GM13976 (cell line): ENCODE results near the gene MEIS1.

ENCODE experiments used
- DNase-seq: peaks from one replicate; pipeline ENCODE4 v3.0.0; 2012; ENCODE audit warnings: low spot score
- CTCF ChIP-seq: IDR thresholded peaks from 2 replicates; pipeline ENCODE4 v1.5.1; 2012; ENCODE audit warnings: borderline replicate concordance, mild to moderate bottlenecking; ENCODE audit not compliant: insufficient read depth; ENCODE audit errors: extremely low read depth, missing control alignments, control extremely low read depth
- in situ Hi-C: fragments of 300-500 bp; cut with MboI; formaldehyde crosslinking; loops from one replicate; pipeline ENCODE4 v1.12.0; 2022; ENCODE audit warnings: low sequenced_read_pairs, mixed read lengths, inconsistent platforms; ENCODE audit not compliant: unreplicated experiment

MEIS1 gene

GRCh38 chr2:66580166-66581049, 145.5 kb downstream of the MEIS1 start:
- in situ Hi-C loops, result loop anchor here (10.0 kb wide), 1 partner anchor 136 kb away; no protein-coding TSS in a partner anchor
- no peak for TF ChIP-seq CTCF
- no peak for DNase-seq

DNA sequence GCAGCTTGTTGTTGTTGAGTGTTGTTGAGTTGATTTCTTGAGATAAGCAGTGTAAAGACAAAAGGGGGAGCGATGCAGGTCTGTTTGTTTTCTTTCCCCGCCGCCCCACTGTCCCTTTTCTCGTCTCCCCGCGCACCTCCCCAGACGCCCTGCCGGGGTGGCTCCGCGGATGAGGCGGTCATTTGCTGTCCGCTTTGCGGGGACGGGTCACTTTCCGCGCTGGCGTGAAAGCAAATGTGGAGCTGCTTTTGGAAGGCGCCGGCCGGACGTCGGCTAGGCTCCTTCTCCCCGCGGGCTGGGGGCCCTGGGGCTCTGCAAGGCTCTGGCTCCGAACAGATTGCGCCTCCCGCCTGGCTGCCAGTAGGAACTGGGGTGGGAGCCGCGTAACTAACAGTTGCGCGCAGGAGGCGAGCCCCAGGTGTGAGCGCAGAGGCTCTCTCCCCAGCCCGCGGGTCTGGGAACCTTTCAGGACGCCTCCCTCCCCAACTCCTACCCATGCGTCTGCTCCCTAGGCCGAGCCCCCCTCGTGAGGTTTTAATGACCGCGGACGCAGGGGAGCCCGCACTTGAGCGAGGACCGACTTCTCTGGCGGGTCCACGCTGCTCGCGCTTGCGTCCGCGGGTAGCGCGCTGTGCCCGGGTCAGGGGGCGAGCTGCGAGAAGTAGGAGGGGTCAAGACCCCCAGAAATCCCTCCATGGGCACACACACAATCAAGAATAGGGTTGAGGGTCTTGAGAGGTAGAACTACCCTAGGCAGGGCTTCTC, 146.6 kb downstream of the MEIS1 start:
- DNase-seq, result peak; percentile 31
- in situ Hi-C loops, result loop anchor here (10.0 kb wide), 1 partner anchor 137 kb away; no protein-coding TSS in a partner anchor
- no peak for TF ChIP-seq CTCF

- no peak for DNase-seq
- TF ChIP-seq CTCF, result no peak
- in situ Hi-C loops, result loop anchor here (10.0 kb wide), 1 partner anchor 138 kb away; no protein-coding TSS in a partner anchor
Measured at GRCh38 chr2:66582104-66582986, 147.4 kb downstream of the MEIS1 start.

DNA sequence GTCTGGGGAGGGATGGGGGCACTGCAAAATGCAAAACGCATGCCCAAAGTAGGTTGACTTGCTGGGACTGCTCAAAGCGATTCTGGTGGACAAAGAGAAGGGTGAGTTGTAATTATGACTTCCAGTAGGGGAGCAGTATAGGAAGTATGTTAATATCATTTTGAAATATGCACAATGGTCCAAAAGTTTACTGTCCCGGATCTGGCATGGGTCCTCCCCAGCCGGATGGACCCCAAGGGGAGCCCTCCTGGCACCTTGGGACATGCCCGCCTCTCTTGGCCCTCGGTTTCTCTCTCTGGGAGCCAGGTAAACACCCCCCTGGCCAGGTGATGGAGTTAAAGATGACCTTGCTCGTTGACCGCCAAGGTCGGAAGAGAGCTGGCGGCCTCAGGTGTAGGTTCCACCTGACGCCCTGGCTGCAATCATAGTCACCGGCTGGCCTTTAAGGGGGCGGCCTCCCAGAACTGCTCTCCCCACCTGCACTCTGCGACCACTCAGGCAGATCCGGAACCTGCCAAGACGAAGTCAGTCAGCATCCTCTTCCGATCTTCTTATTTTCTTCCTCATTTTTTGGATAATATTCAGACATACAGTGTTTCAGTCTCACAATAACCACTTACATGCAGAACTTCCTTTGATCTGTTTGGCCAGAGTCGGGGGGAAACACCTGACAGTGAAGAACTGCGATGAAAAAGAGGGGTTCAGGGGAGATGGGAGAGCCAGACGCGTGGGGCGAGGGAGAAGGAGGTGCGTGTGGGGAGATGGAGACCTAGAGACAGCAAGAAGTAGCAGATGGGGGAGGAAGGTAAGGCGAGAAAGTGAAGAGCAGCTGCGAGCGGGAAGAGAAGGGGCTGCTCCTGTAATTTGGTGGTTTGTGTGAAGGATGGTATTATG, 148.3 kb downstream of the MEIS1 start:
- in situ Hi-C loops, result loop anchor here (10.0 kb wide), 1 partner anchor 138 kb away; no protein-coding TSS in a partner anchor
- DNase-seq, result no peak
- no peak for TF ChIP-seq CTCF

- in situ Hi-C loops, result loop anchor here (10.0 kb wide), 1 partner anchor 139 kb away; no protein-coding TSS in a partner anchor
- no peak for TF ChIP-seq CTCF
Measured at GRCh38 chr2:66583881-66584280, 149.0 kb downstream of the MEIS1 start.

More at GRCh38 chr2:66583881-66584280, 149.0 kb downstream of the MEIS1 start:
- DNase-seq, result no peak
